CD4-positive, alpha-beta memory T cell (primary cell): Measurements from ENCODE around the gene SMARCD3. TPM values are rescaled to one million over a fixed set of nuclear protein-coding genes. Genes with fewer than 3 reads are reported as not detected.

Experiments
- CTCF ChIA-PET: fragments of 350-600 bp; sonication (Branson Sonifier 250); formaldehyde crosslinking; loops from one replicate; lab custom pipeline; 2021; ENCODE audit warnings: inconsistent platforms; ENCODE audit not compliant: partially characterized antibody; lab: Charles Lee
- POLR2A ChIA-PET: fragments of 350-600 bp; sonication (Branson Sonifier 250); formaldehyde crosslinking; loops from one replicate; lab custom pipeline; 2021; ENCODE audit not compliant: partially characterized antibody; lab: Charles Lee
- DNase-seq, 5 donors: peaks; one replicate each; pipeline versions ENCODE4 v3.0.0 to v3.0.0-alpha.2; 2020 to 2022; ENCODE audit warnings: mixed read lengths in 1 of 5
- H3K27ac ChIP-seq: one replicate; pipeline ENCODE4 v1.7.0; 2013; ENCODE audit warnings: low read depth, low read length
- H3K27me3 ChIP-seq: 2 replicates; pipeline ENCODE4 v1.7.0; 2013; ENCODE audit warnings: mild to moderate bottlenecking, low read length, moderate library complexity; ENCODE audit not compliant: insufficient read depth
- H3K36me3 ChIP-seq: 2 replicates; pipeline ENCODE4 v1.7.0; 2013; ENCODE audit warnings: mild to moderate bottlenecking, low read length, moderate library complexity; ENCODE audit not compliant: insufficient read depth
- H3K4me1 ChIP-seq: 2 replicates; pipeline ENCODE4 v1.7.0; 2013; ENCODE audit warnings: mild to moderate bottlenecking, low read length, moderate library complexity; ENCODE audit not compliant: insufficient read depth
- H3K4me3 ChIP-seq, 2 donors: one replicate each; pipeline ENCODE4 v1.7.0; 2013; ENCODE audit warnings: low read length in 2 of 2, mild to moderate bottlenecking in 1 of 2
- H3K9me3 ChIP-seq, 2 donors: one replicate each; pipeline ENCODE4 v1.7.0; 2013; ENCODE audit warnings: low read length in 2 of 2, control low read depth in 1 of 2; ENCODE audit not compliant: control insufficient read depth in 1 of 2
- H3K27ac Mint-ChIP-seq, 7 donors: one replicate each; pipeline ENCODE4 v1.8.0; 2020 to 2021; ENCODE audit warnings: mixed read lengths in 7 of 7, mild to moderate bottlenecking in 6 of 7, inconsistent platforms in 3 of 7, moderate library complexity in 3 of 7
- H3K27me3 Mint-ChIP-seq, 2 donors: one replicate each; pipeline ENCODE4 v1.8.0; 2020 to 2021; ENCODE audit warnings: mixed read lengths in 2 of 2
- H3K36me3 Mint-ChIP-seq, 2 donors: one replicate each; pipeline ENCODE4 v1.8.0; 2020 to 2021; ENCODE audit warnings: mixed read lengths in 2 of 2, inconsistent platforms in 1 of 2, mild to moderate bottlenecking in 1 of 2
- H3K4me1 Mint-ChIP-seq, 4 donors: one replicate each; pipeline ENCODE4 v1.8.0; 2020 to 2021; ENCODE audit warnings: mixed read lengths in 4 of 4, mild to moderate bottlenecking in 1 of 4
- H3K4me3 Mint-ChIP-seq, 8 donors: one replicate each; pipeline ENCODE4 v1.8.0; 2020 to 2021; ENCODE audit warnings: mixed read lengths in 8 of 8, mild to moderate bottlenecking in 7 of 8, moderate library complexity in 6 of 8, inconsistent platforms in 3 of 8
- H3K9me3 Mint-ChIP-seq, 8 donors: one replicate each; pipeline ENCODE4 v1.8.0; 2020 to 2021; ENCODE audit warnings: mixed read lengths in 8 of 8, mild to moderate bottlenecking in 5 of 8, inconsistent platforms in 3 of 8, moderate library complexity in 1 of 8
- intact Hi-C: fragments of 100-400 bp; cut with micrococcal nuclease; formaldehyde crosslinking; loops from one replicate; pipeline ENCODE4 v1.15.1; 2023
- polyA plus RNA-seq, 2 donors: library from polyadenylated mRNA; unstranded; fragments of 300-500 nt; fragmentation: Illumina TruSeq; gene quantifications; one replicate each; pipeline ENCODE4 v1.2.3, GENCODE V29; 2021
- total RNA-seq, 2 experiments: library from RNA; stranded (reverse); gene quantifications; one replicate each; pipeline ENCODE4 v1.2.3, GENCODE V29; 2021

Gene SMARCD3
- total and polyA plus RNA-seq, 4 experiments from 2014 or later: 4.0 to 5.2 (median 4.6) TPM

DNA sequence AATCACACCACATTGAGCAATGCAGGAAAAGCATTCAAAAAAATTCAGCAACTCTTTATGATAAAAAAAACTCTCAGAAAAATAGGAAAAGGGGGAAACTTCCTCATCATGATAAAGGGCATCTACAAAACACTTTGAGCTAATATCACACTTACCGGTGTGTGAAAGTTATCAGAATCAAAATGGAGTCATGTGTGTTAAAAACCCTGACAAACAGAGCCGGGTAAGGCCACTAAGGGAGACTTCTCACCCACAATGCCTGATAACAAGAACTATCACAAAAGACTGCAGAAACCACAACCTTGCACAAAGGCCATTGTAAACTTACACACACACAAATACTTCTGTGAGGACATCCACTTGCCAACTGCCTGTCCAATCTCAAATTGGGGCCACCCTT lies 34.8 kb upstream of the SMARCD3 start:
- Histone ChIP-seq H3K9me3 (no peaks in the 10 kb centered on the region), H3K4me3 (no peak overlapping the region), H3K27me3 (peaks cover 6% of the 10 kb centered on the region), H3K4me1 (no peaks in the 10 kb centered on the region), H3K36me3 (no peaks in the 10 kb centered on the region), H3K27ac (no peak overlapping the region)
- POLR2A ChIA-PET: no interaction called here
- no peak for DNase-seq
- Mint-ChIP-seq H3K36me3 (no peaks in the 10 kb centered on the region), H3K9me3 (no peaks in the 10 kb centered on the region), H3K27ac (no peak overlapping the region), H3K4me1 (peaks cover 0 to 1% (median 0%) of the 10 kb centered on the region in 4 donors), H3K4me3 (no peak overlapping the region), H3K27me3 (peaks cover 6 to 12% of the 10 kb centered on the region in 2 donors)
- CTCF ChIA-PET: no interaction called here
- intact Hi-C loops: no loop called here

DNA sequence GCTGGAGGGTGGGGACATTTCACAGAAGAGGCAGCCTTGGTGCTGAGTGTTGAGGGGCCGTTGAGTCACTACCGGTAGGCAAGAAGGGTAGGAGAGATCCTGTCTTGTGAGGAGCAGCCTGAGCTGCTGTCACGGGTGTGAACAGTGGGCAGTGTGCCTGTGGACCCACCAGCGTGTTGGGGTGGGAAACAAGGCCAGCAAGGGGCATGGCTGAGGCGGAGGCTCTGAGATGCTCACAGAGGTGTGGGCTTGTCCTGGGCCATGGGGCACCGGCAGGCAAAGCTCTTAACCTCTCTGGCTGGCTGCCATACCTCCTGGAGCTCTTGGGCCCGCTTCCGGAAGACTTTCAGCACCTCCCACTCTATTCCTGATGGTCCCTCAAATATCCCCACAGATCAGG lies 33.6 kb upstream of the SMARCD3 start:
- ChIA-PET CTCF (no interaction called here), POLR2A (interaction anchor here (0.7 kb wide), 1 partner anchor 148 kb away, joined by 3 read pairs; no protein-coding TSS in a partner anchor)
- H3K4me3 Mint-ChIP-seq: no peak overlapping the region
- DNase-seq: no peak
- H3K27me3 Mint-ChIP-seq: peaks cover 6 to 12% of the 10 kb centered on the region in 2 donors
- no peaks in the 10 kb centered on the region for H3K36me3 Mint-ChIP-seq
- H3K9me3 ChIP-seq: no peaks in the 10 kb centered on the region
- H3K27me3 ChIP-seq: peaks cover 6% of the 10 kb centered on the region
- H3K4me3 ChIP-seq: no peak overlapping the region
- H3K4me1 Mint-ChIP-seq: peaks cover 3 to 6% (median 4%) of the 10 kb centered on the region in 4 donors
- H3K4me1 ChIP-seq: peaks cover 6% of the 10 kb centered on the region
- H3K27ac Mint-ChIP-seq: no peak overlapping the region
- no peak overlapping the region for H3K27ac ChIP-seq
- no peaks in the 10 kb centered on the region for H3K36me3 ChIP-seq
- intact Hi-C loops: no loop called here
- no peaks in the 10 kb centered on the region for H3K9me3 Mint-ChIP-seq

DNA sequence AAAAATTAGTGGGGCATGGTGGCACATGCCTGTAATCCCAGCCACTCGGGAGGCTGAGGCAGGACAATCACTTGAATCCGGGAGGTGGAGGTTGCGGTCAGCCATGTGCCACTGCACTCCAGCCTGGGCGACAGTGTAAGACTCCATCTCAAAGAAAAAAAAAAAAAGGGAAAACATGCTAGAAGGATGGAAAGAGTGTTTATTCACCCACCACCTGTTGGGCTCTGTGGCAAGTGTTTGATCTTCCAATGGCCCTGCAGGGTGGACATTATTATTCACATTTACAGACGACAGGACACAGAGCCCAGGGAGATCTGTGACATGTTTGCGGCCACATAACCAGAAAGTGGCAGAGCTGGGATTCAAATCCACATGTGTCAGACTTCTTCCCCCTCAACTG lies 33.2 kb upstream of the SMARCD3 start:
- Mint-ChIP-seq H3K27me3 (peaks cover 6 to 12% of the 10 kb centered on the region in 2 donors), H3K4me1 (peaks cover 3 to 7% (median 5%) of the 10 kb centered on the region in 4 donors), H3K9me3 (no peaks in the 10 kb centered on the region), H3K36me3 (no peaks in the 10 kb centered on the region), H3K4me3 (no peak overlapping the region), H3K27ac (no peak overlapping the region)
- ChIA-PET POLR2A (no interaction called here), CTCF (no interaction called here)
- H3K9me3 ChIP-seq: no peaks in the 10 kb centered on the region
- no peaks in the 10 kb centered on the region for H3K36me3 ChIP-seq
- intact Hi-C loops: no loop called here
- H3K4me1 ChIP-seq: peaks cover 6% of the 10 kb centered on the region
- DNase-seq: no peak
- no peak overlapping the region for H3K4me3 ChIP-seq
- H3K27ac ChIP-seq: no peak overlapping the region
- H3K27me3 ChIP-seq: peaks cover 6% of the 10 kb centered on the region

DNA sequence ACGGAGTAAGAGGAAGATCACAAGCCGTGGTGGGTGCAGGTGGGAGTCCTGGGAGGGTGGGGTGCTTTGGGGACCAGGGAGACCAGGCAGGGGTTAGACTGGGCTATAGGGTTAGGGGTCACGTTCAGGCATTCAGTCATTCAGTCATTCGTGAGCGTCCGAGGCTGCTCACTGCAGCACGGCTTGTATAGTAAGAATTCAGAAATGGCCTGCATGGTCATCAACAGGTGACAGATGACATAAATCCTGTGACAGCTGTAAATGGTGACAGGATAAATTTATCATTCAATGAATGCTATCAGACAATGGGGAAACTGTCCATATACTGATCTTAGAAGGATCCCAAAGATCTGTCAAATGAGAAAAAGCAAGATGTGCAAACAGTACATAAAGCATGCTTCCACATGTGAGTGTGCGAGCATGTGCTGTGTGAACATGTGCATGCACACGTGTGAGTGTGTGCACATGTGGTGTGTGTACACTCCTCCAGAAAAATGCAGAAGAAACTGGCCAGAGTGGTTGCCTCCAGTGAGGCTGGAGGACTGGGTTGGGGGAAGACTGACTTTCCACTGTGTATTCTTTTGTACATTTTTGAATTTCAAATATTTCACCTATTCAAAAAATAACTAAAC lies 32.0 kb upstream of the SMARCD3 start:
- Mint-ChIP-seq H3K4me3 (no peak overlapping the region), H3K4me1 (peaks cover 5 to 8% (median 7%) of the 10 kb centered on the region in 4 donors), H3K27me3 (peaks cover 6 to 12% of the 10 kb centered on the region in 2 donors), H3K36me3 (no peaks in the 10 kb centered on the region), H3K9me3 (no peaks in the 10 kb centered on the region), H3K27ac (no peak overlapping the region)
- Histone ChIP-seq H3K4me1 (peaks cover 17% of the 10 kb centered on the region), H3K27me3 (peaks cover 6% of the 10 kb centered on the region), H3K36me3 (no peaks in the 10 kb centered on the region), H3K9me3 (no peaks in the 10 kb centered on the region), H3K4me3 (no peak overlapping the region), H3K27ac (no peak overlapping the region)
- no peak for DNase-seq
- intact Hi-C loops: no loop called here
- ChIA-PET CTCF (no interaction called here), POLR2A (no interaction called here)

DNA sequence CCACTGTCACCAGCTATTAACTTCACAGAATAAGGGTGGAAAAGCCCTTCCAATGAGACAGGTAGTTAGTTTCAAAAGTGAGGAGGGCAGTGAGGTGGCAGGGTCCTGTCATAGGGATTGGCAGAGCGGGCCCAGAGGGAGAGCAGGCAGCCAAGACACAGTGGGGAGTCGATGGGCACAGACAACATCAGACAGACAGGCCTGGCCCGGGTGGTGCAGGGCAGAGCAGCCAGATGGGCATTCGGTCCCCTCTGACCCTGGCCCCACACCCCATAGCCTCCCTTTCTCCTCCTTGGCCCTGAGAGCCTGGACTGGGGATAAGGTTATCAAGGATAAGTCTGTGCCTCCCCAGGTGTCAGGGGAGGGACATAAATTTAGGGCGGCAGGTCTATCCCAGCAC lies 31.4 kb upstream of the SMARCD3 start:
- no peak for DNase-seq
- POLR2A ChIA-PET: no interaction called here
- Mint-ChIP-seq H3K27me3 (peaks cover 6 to 12% of the 10 kb centered on the region in 2 donors), H3K4me3 (no peak overlapping the region), H3K27ac (no peak overlapping the region), H3K36me3 (no peaks in the 10 kb centered on the region), H3K4me1 (peaks cover 5 to 10% (median 8%) of the 10 kb centered on the region in 4 donors), H3K9me3 (no peaks in the 10 kb centered on the region)
- Histone ChIP-seq H3K4me1 (peaks cover 18% of the 10 kb centered on the region), H3K4me3 (no peak overlapping the region), H3K9me3 (no peaks in the 10 kb centered on the region), H3K27ac (no peak overlapping the region), H3K36me3 (no peaks in the 10 kb centered on the region), H3K27me3 (peaks cover 6% of the 10 kb centered on the region)
- intact Hi-C loops: no loop called here
- CTCF ChIA-PET: no interaction called here

GRCh38 chr7:151278949-151279348 lies 30.5 kb upstream of the SMARCD3 start:
- Histone ChIP-seq H3K27me3 (peaks cover 6% of the 10 kb centered on the region), H3K9me3 (no peaks in the 10 kb centered on the region), H3K27ac (no peak overlapping the region), H3K4me3 (no peak overlapping the region), H3K4me1 (peaks cover 18% of the 10 kb centered on the region), H3K36me3 (no peaks in the 10 kb centered on the region)
- Mint-ChIP-seq H3K27me3 (peaks cover 3 to 12% of the 10 kb centered on the region in 2 donors), H3K4me3 (peak overlapping the region in 6 of 8 donors; percentile 1 to 42 (median 20)), H3K9me3 (no peaks in the 10 kb centered on the region), H3K36me3 (no peaks in the 10 kb centered on the region), H3K4me1 (peaks cover 10 to 12% (median 11%) of the 10 kb centered on the region in 4 donors), H3K27ac (peak overlapping the region in 1 of 7 donors; percentile 32)
- CTCF ChIA-PET: no interaction called here
- no peak for DNase-seq
- intact Hi-C loops: no loop called here
- POLR2A ChIA-PET: no interaction called here

DNA sequence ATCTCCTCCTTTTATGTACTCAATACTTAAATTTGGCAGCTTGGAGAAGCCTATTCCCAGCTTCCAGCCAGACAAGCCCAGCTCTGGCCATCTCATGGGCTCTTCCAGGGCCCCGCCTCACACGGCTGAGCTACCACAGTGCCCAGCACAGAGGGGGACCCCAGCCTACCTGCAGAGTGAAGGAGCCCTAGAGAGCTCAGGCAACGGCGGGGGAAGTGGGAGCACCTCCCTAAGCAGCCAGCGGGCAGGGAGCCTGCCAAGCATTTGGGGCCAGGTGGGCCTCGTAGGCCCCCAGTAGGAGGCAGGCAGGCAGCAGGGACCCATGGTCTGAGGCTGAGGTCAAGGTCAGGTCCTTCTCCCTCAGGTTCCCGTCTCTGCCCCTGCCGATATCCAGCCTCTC lies 29.1 kb upstream of the SMARCD3 start:
- H3K4me3 ChIP-seq: peak overlapping the region; percentile 38 to 61

More for the DNA sequence above, 29.1 kb upstream of the SMARCD3 start:
- Mint-ChIP-seq H3K9me3 (no peaks in the 10 kb centered on the region), H3K27me3 (peaks cover 3 to 12% of the 10 kb centered on the region in 2 donors), H3K36me3 (no peaks in the 10 kb centered on the region), H3K4me3 (peak overlapping the region; percentile 84 to 90 (median 87)), H3K27ac (peak overlapping the region in 3 of 7 donors; percentile 76 to 83 (median 77)), H3K4me1 (peaks cover 10 to 18% (median 12%) of the 10 kb centered on the region in 4 donors)
- ChIA-PET CTCF (interaction anchor here (1.1 kb wide), 2 partner anchors 26 to 108 kb away, joined by 4 read pairs; no protein-coding TSS in a partner anchor), POLR2A (interaction anchor here (1.0 to 1.5 kb wide), 5 partner anchors 9 to 355 kb away, joined by 3 to 6 read pairs (median 5); partner anchors contain the start of genes ABCF2 and NUB1)
- H3K9me3 ChIP-seq: no peaks in the 10 kb centered on the region
- no peak overlapping the region for H3K27ac ChIP-seq
- H3K27me3 ChIP-seq: peaks cover 6% of the 10 kb centered on the region
- peaks cover 18% of the 10 kb centered on the region for H3K4me1 ChIP-seq
- intact Hi-C loops: no loop called here
- H3K36me3 ChIP-seq: no peaks in the 10 kb centered on the region
- no peak for DNase-seq
